ENCODE results near the gene KCNK3.

The KCNK3 gene

DNA sequence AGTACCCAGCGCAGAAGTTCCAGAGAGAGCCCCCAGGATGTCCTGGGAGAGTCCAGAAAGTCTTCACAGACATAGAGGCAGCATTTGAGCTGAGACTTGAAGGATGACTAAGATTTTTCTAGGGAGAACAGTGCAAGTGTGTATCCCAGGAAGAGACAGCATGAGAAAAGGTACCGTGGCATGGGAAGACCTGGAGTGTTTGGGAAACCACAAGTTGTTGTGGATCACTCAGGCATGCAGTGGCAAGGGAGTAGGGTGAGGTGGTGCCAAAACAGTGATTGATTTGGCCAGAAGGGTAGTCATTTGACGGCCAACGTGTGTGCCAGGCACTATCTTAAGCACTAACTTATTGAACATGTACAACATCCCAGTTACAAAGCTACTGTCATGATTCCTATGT is 24.5 kb upstream of the KCNK3 start:
- no peak for DNase-seq

DNA sequence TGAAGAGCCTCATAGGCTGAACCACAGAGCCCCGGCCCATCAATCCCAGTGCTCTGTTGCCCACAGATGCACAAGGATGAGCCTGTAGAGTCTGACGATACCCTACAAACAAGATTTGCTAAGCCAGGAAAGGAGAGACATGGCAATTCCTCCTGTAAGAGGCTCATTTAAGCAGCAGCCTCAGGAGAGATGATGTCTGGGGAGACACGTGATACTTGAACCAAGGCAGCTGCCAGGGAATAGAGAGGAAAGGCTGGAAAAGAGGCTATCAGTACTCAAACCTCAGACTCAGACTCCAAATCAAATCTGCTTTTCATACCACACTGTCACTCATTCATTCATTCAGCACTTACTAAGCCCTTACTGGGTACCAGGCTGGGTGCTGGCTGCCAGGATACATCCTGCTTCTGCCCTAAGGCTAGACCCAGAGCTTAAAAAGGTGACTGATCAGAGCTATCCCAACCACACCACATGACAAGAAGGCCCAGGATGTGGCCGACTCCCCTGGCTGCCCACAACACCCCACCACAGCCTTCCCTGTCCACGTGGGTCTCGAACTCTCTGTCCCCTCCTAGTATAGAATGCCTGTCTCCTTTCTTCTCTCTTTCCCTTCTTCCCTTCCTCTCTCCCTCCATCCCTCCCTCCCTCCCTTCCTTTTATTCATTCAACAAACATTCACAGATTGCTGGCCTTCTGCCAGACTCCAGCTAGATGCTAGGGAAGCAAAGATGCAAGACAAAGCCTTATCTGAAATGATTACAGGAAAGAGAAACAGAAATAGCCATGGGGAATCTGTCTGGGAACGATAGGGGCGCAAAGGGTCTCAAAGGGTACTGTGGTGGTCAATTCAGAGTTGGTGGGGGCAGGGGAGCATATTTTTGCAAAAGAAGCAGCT is 23.4 kb upstream of the KCNK3 start:
- peak; percentile 44 for DNase-seq

- no peak for DNase-seq
Observed at GRCh38 chr2:26670171-26670570, 22.4 kb upstream of the KCNK3 start.

GRCh38 chr2:26670931-26671460 is 21.5 kb upstream of the KCNK3 start:
- DNase-seq, result no peak

DNA sequence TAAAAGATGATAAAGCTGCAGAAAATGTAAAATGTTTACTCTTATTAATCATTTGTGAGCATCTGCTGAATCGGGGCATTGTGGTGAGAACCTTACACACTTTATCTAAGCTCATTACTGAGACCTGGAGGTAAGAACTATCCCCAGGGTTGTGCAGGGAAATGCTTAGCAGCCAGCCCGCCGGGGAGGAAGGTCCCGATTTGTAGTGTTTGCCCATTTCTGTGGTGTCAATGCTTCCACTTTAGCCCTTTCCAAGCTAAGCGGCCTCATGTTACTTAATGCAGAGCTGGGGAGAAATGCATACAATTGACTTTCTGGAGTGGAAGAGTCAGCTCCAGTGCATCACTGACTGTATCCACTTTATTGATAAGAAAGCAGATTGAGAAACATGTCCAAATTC is 20.8 kb upstream of the KCNK3 start:
- no peak for DNase-seq

- DNase-seq, result no peak
Observed at GRCh38 chr2:26672112-26672817, 20.3 kb upstream of the KCNK3 start.

DNA sequence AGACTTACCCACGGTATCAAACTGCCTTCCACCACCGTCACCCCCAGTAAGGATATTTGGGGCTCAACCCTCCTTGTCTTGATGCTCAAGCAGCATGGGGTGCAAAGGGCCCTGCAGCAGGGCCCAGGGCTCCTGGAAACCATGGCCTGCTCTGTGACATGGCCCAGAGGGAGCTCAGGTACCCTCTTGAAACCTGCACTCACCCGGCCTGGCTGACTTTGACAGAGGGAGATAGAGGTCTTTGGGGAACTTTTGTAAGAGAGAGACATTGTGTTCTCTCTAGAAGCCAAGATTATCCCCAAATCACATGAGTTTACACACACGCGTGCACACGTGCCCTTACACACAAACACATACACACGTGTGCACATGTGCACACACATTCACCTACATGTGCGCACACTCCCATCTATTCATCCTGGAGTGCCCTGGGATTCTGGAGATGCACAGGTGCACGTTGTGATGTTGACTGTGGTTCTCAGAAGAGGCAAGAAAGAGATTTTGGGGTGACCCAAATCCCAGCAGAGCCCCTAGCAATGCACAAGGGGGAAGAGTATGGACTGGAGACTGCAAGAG is 19.6 kb upstream of the KCNK3 start:
- no peak for DNase-seq

DNA sequence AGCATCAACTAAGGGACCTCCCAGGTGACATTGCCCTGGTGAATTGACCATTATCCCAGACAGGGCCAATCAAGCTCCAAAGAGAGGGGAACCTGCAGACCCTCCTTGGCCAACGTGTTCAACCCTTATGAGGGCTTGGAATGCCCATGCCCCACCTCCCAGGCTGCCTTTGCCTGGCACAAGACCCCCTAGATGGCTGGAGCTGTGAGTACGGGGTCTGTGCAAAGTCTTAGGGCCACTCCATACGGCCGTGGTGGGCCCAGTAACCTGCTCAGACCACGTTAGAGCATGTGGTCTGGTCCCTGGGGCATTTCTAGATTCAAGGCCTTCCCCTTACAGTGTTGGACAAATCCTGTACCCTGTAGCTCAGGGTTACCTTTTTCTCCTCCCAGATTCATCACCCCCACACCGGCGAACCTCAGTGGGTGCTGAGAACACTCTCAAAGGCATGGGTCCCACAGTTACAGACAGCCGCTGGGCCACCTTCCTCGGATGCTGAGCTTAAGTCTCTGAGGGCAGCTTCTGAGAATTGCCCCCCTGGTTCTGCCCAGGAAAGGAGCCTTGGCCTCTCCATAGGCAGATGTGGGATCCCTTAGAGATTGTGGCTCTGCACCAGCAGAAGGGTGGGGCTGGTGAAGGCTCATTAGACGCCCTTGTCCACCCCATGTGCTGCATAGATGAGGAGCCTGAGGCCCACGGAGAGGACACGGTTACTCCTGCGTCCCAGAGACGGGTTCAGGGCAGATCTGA is 18.3 kb upstream of the KCNK3 start:
- no peak for DNase-seq

- no peak for DNase-seq
Observed at GRCh38 chr2:26674771-26675170, 17.8 kb upstream of the KCNK3 start.

- DNase-seq, result no peak
Observed at GRCh38 chr2:26675651-26676255, 16.8 kb upstream of the KCNK3 start.

- no peak for DNase-seq
Observed at GRCh38 chr2:26678035-26678434, 14.5 kb upstream of the KCNK3 start.

- no peak for DNase-seq
Observed at GRCh38 chr2:26679867-26680266, 12.7 kb upstream of the KCNK3 start.

DNA sequence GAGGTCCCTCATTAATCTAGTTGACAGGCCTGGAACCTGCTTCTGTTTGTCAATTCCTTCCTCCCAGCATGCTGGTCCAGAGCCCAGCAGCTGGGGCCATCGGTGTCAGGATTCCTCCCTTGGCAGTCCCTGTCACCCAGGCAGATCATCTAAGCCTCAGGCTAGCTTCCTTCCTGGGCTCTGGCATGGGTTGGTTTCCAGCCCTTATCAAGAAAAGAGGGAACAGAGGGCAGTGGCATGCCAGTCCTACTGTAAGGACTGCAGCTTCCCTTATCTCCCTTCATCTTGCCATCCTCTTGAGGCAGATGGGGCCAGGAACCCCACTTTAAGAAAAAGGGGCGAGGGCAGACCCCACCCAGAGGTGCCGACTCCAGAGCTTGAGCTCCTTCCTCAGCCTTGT is 10.9 kb upstream of the KCNK3 start:
- DNase-seq, result no peak

DNA sequence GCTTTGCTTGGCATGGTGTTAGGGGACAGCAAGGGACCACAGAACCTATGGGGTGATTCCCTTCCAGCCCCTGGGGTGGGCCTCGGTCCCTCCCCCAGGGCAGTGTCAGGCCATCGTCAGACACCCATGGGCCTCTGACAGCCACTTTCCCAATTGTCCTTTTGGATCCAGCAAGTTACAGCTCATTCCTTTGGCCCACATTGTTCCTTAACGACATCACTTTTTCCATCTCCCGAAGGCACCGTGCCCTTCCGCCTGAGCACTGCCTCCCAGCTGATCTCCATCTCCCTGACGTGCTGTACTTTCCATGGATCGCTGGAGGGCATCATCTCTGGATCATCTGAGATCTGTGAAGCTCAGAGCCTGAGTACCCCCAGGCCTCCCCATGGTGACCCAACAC is 10.4 kb upstream of the KCNK3 start:
- DNase-seq, result no peak

GRCh38 chr2:26683583-26683982 is 8.9 kb upstream of the KCNK3 start:
- DNase-seq, result no peak

GRCh38 chr2:26685341-26685740 is 7.2 kb upstream of the KCNK3 start:
- no peak for DNase-seq

- no peak for DNase-seq
Observed at GRCh38 chr2:26685989-26686839, 6.3 kb upstream of the KCNK3 start.

- DNase-seq, result no peak
Observed at GRCh38 chr2:26687328-26687727, 5.2 kb upstream of the KCNK3 start.

GRCh38 chr2:26687801-26688200 is 4.7 kb upstream of the KCNK3 start:
- no peak for DNase-seq

DNA sequence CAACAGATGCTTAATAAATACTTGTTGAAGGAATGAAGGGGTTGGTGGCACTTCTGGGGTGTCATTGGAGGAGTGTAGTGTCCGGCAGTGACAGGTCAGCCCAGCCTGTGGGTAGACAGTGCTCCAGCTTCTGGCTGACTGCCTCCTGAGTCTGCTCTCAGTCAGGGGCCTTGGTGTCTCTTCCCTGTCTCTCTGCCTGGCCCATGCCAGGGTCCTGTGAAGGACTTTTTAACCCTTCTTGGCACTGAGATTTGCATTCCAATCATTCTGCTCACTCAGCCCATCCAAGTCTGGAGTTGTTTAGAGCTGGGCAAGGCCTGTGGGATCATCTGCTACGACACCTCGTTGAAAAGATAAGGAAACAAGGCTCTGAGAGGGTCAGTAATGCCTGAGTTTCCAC is 1.4 kb upstream of the KCNK3 start:
- no peak for DNase-seq

DNA sequence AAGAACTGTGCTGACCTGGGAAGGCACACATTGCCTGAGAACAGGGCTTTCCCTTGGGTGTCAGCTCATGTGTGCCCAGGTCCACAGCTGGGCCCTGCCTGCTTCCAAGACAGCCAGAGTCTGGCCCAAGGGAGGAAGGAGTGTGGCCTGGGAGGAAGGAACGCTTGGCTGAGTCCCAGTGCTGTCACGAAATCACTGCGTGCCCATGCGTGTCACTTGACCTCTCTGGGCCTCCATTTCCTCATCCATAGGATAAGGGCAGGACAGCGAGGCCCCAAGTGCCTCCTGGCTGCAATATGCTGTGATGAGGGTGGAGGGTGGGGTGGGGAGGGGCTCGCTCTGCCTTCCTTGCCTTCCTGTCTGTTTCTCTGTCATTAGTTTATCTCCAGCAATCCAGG is 642 bp upstream of the KCNK3 start:
- DNase-seq, result no peak

Data from NCI-H524 treated with DMSO at 0.1 percent for 48 hours (cell line).